GM23338 (cell line): ENCODE data around the gene GEMIN8. TPM values are rescaled to one million over a fixed set of nuclear protein-coding genes. Genes with fewer than 3 reads are reported as not detected.

Experiments
- ATAC-seq: fragments of 200-7000 bp; cut with Tn5 transposase; 3 replicates; pipeline ENCODE4 v1.9.1; 2020
- DNase-seq: peaks from one replicate; pipeline ENCODE4 v3.0.0-alpha.2; 2015; ENCODE audit warnings: low spot score
- H2AFZ ChIP-seq: fragments of 200-600 bp; sonication (generic); 2 replicates; pipeline ENCODE4 v1.8.0; 2016; ENCODE audit warnings: antibody characterized with exemption, mild to moderate bottlenecking, moderate library complexity
- H3F3A ChIP-seq: fragments of 200-600 bp; sonication (generic); replicated peaks from 2 replicates; pipeline ENCODE4 v1.8.0; 2017; ENCODE audit warnings: antibody characterized with exemption, mixed run types, low read depth
- H3K27ac ChIP-seq: fragments of 200-600 bp; sonication (generic); 2 replicates; pipeline ENCODE4 v1.6.1; 2016; ENCODE audit warnings: low read depth
- H3K27me3 ChIP-seq: fragments of 200-600 bp; sonication (generic); 2 replicates; pipeline ENCODE4 v1.8.0; 2016; ENCODE audit warnings: mild to moderate bottlenecking, mixed run types, moderate library complexity; ENCODE audit not compliant: insufficient read depth
- H3K36me3 ChIP-seq: fragments of 200-600 bp; sonication (generic); 2 replicates; pipeline ENCODE4 v1.8.0; 2016; ENCODE audit warnings: mild to moderate bottlenecking; ENCODE audit not compliant: insufficient read depth
- H3K4me1 ChIP-seq: fragments of 200-600 bp; sonication (generic); 2 replicates; pipeline ENCODE4 v1.8.0; 2016; ENCODE audit warnings: mild to moderate bottlenecking, moderate library complexity; ENCODE audit not compliant: insufficient read depth
- H3K4me2 ChIP-seq: fragments of 200-600 bp; sonication (generic); 2 replicates; pipeline ENCODE4 v1.7.1; 2017; ENCODE audit warnings: mixed run types
- H3K4me3 ChIP-seq: fragments of 200-600 bp; sonication (generic); 2 replicates; pipeline ENCODE4 v1.6.1; 2016; ENCODE audit warnings: mixed run types
- H3K79me2 ChIP-seq: fragments of 200-600 bp; sonication (generic); replicated peaks from 2 replicates; pipeline ENCODE4 v1.8.0; 2017; ENCODE audit warnings: mild to moderate bottlenecking; ENCODE audit not compliant: insufficient read depth
- H3K9me2 ChIP-seq: fragments of 200-600 bp; sonication (generic); 2 replicates; pipeline ENCODE4 v1.8.0; 2017; ENCODE audit not compliant: insufficient read depth
- H4K20me1 ChIP-seq: fragments of 200-600 bp; sonication (generic); replicated peaks from 2 replicates; pipeline ENCODE4 v1.8.0; 2017; ENCODE audit warnings: mild to moderate bottlenecking; ENCODE audit not compliant: insufficient read depth
- H3K27ac Mint-ChIP-seq: 2 replicates; pipeline ENCODE4 v1.8.0; 2020; ENCODE audit warnings: inconsistent platforms, mild to moderate bottlenecking, moderate library complexity, mixed read lengths
- H3K27me3 Mint-ChIP-seq: 3 replicates; pipeline ENCODE4 v1.8.0; 2022; ENCODE audit warnings: low read depth, mild to moderate bottlenecking, moderate library complexity, mixed read lengths, inconsistent platforms; ENCODE audit not compliant: insufficient read depth, poor library complexity
- H3K36me3 Mint-ChIP-seq: 3 replicates; pipeline ENCODE4 v1.8.0; 2021; ENCODE audit warnings: low read depth, mild to moderate bottlenecking, inconsistent platforms, moderate library complexity, mixed read lengths
- H3K4me1 Mint-ChIP-seq: 3 replicates; pipeline ENCODE4 v1.8.0; 2020; ENCODE audit warnings: mild to moderate bottlenecking, inconsistent platforms, mixed read lengths
- H3K4me3 Mint-ChIP-seq: 3 replicates; pipeline ENCODE4 v1.8.0; 2021; ENCODE audit warnings: moderate library complexity, mild to moderate bottlenecking, inconsistent platforms, mixed read lengths
- H3K9me3 Mint-ChIP-seq: 3 replicates; pipeline ENCODE4 v1.8.0; 2020; ENCODE audit warnings: moderate library complexity, mild to moderate bottlenecking, inconsistent platforms, mixed read lengths
- CREB1 ChIP-seq: fragments of 250-450 bp; sonication (Bioruptor Pico); IDR thresholded peaks from 2 replicates; pipeline ENCODE4 v1.5.0; 2020; ENCODE audit warnings: low read depth, mild to moderate bottlenecking, moderate library complexity
- CTCF ChIP-seq, 2 experiments: fragments of 200-600 bp in 1 of 2; sonication (generic) in 1 of 2; conservative IDR thresholded peaks; 2 replicates each; pipeline versions ENCODE4 v1.5.1 to v1.6.1; 2016 to 2017; ENCODE audit warnings: antibody characterized with exemption in 2 of 2, low read depth in 2 of 2, mild to moderate bottlenecking in 2 of 2, moderate library complexity in 1 of 2
- ETS1 ChIP-seq: IDR thresholded peaks from 2 replicates; pipeline ENCODE4 v1.6.1; 2016; ENCODE audit warnings: antibody characterized with exemption
- EZH2 ChIP-seq: fragments of 200-600 bp; sonication (generic); IDR thresholded peaks from one replicate; pipeline ENCODE4 v1.8.0; 2017; ENCODE audit warnings: antibody characterized with exemption, mild to moderate bottlenecking, low read depth; ENCODE audit not compliant: unreplicated experiment
- EZH2phosphoT487 ChIP-seq: fragments of 200-600 bp; sonication (generic); IDR thresholded peaks from one replicate; pipeline ENCODE4 v1.8.1; 2018; ENCODE audit warnings: antibody characterized with exemption; ENCODE audit not compliant: unreplicated experiment
- JUNB ChIP-seq: IDR thresholded peaks from one replicate; pipeline ENCODE4 v1.6.1; 2016; ENCODE audit warnings: antibody characterized with exemption; ENCODE audit not compliant: unreplicated experiment
- NANOG ChIP-seq: IDR thresholded peaks from 2 replicates; pipeline ENCODE4 v1.6.1; 2016; ENCODE audit warnings: antibody characterized with exemption, borderline replicate concordance
- REST ChIP-seq: IDR thresholded peaks from one replicate; pipeline ENCODE4 v1.6.1; 2018; ENCODE audit warnings: antibody characterized with exemption; ENCODE audit not compliant: unreplicated experiment
- STAT1 ChIP-seq: IDR thresholded peaks from one replicate; pipeline ENCODE4 v1.6.1; 2016; ENCODE audit warnings: antibody characterized with exemption; ENCODE audit not compliant: unreplicated experiment
- ZNF114 ChIP-seq: fragments of 250-450 bp; sonication (Bioruptor Pico); IDR thresholded peaks from 2 replicates; pipeline ENCODE4 v1.5.0; 2020; ENCODE audit warnings: mild to moderate bottlenecking, moderate library complexity
- ZNF331 ChIP-seq: fragments of 250-450 bp; sonication (Bioruptor Pico); IDR thresholded peaks from 2 replicates; pipeline ENCODE4 v1.5.0; 2020; ENCODE audit warnings: low read depth, mild to moderate bottlenecking, moderate library complexity
- ZNF462 ChIP-seq: fragments of 250-450 bp; sonication (Bioruptor Pico); IDR thresholded peaks from 2 replicates; pipeline ENCODE4 v1.5.0; 2020; ENCODE audit warnings: mild to moderate bottlenecking, moderate library complexity
- polyA plus RNA-seq: library from polyadenylated mRNA; unstranded; fragments of >200 nt; fragmentation: Nextera tagmentation; extraction: Ambion mirVana; gene quantifications from 2 replicates; pipeline ENCODE4 v1.2.1, GENCODE V29; 2016
- total RNA-seq: library from RNA; depleted of rRNA; stranded (reverse); fragments of >200 nt; shearing (Covaris generic); gene quantifications from 2 replicates; pipeline ENCODE4 v1.2.3, GENCODE V29; 2014

GEMIN8 gene
- total and polyA plus RNA-seq, 2 experiments from 2014 or later: 16.5 to 19.9 TPM

GRCh38 chrX:14003876-14004425 is 25.7 kb downstream of the GEMIN8 start (continued):
- TF ChIP-seq REST (no peak), CREB1 (CRISPR knock-in tag) (no peak), EZH2phosphoT487 (no peak), ETS1 (no peak), NANOG (no peak), JUNB (no peak), CTCF (conservative IDR thresholded peaks at IDR 0.05; ENCODE audit: low read depth in 2 of 2) (no peak), ZNF331 (CRISPR knock-in tag) (no peak), STAT1 (no peak), EZH2 (no peak)

GRCh38 chrX:14003028-14003427 is 26.7 kb downstream of the GEMIN8 start:
- Histone ChIP-seq H3K79me2 (no peaks in the 10 kb centered on the region), H3K9me2 (no peaks in the 10 kb centered on the region), H3K4me2 (no peak overlapping the region), H3K27ac (no peak overlapping the region), H3K4me3 (no peak overlapping the region), H3K36me3 (no peaks in the 10 kb centered on the region), H3K27me3 (no peaks in the 10 kb centered on the region), H2AFZ (no peak overlapping the region), H4K20me1 (no peaks in the 10 kb centered on the region), H3F3A (no peaks in the 10 kb centered on the region), H3K4me1 (no peaks in the 10 kb centered on the region)
- peaks cover 4% of the 10 kb centered on the region for H3K27me3 Mint-ChIP-seq
- H3K9me3 Mint-ChIP-seq: no peaks in the 10 kb centered on the region
- no peak for DNase-seq
- H3K4me3 Mint-ChIP-seq: no peak overlapping the region
- no peaks in the 10 kb centered on the region for H3K4me1 Mint-ChIP-seq
- ATAC-seq: no peak
- no peak overlapping the region for H3K27ac Mint-ChIP-seq
- H3K36me3 Mint-ChIP-seq: peaks cover 3% of the 10 kb centered on the region; the same call in 2 of the 3 replicates
- TF ChIP-seq ETS1 (no peak), EZH2 (no peak), CREB1 (CRISPR knock-in tag) (no peak), ZNF462 (CRISPR knock-in tag) (no peak), ZNF114 (CRISPR knock-in tag) (no peak)
